Right lobe of liver (tissue), 6 donors: ENCODE data around the gene KRTCAP2. TPM values are rescaled to one million over a fixed set of nuclear protein-coding genes. Genes with fewer than 3 reads are reported as not detected.
A peak's percentile ranks its signal among the peaks of the same experiment; 100 is the strongest.

ENCODE experiments used
- ATAC-seq, 4 donors: fragments of 200-7000 bp; cut with Tn5 transposase; one replicate each; pipeline ENCODE4 v1.9.1; 2020; ENCODE audit warnings: mild to moderate bottlenecking in 4 of 4, moderate library complexity in 4 of 4
- DNase-seq, 3 donors: peaks; one replicate each; pipeline ENCODE4 v3.0.0-alpha.2; 2020
- H3K27ac ChIP-seq, 3 donors: fragments of 200-600 bp; one replicate each; pipeline ENCODE4 v1.8.0; 2022
- H3K27me3 ChIP-seq, 2 donors: fragments of 200-600 bp; one replicate each; pipeline ENCODE4 v1.8.0; 2022
- H3K36me3 ChIP-seq, 4 donors: fragments of 200-600 bp; sonication (generic) in 1 of 4; one replicate each; pipeline versions ENCODE4 v1.5.1 to v1.8.0; 2017 to 2022; ENCODE audit warnings: control low read depth in 1 of 4
- H3K4me1 ChIP-seq, 4 donors: fragments of 200-600 bp; sonication (generic) in 1 of 4; one replicate each; pipeline versions ENCODE4 v1.5.1 to v1.8.0; 2017 to 2022; ENCODE audit warnings: control low read depth in 1 of 4
- H3K4me3 ChIP-seq, 3 donors: fragments of 200-600 bp; one replicate each; pipeline ENCODE4 v1.8.0; 2022
- H3K9me3 ChIP-seq, 4 donors: fragments of 200-600 bp; sonication (generic) in 1 of 4; one replicate each; pipeline versions ENCODE4 v1.5.1 to v1.8.0; 2017 to 2022; ENCODE audit warnings: control low read depth in 1 of 4
- POLR2A ChIP-seq: fragments of 450-650 bp; IDR thresholded peaks from one replicate; pipeline ENCODE4 v1.6.1; 2017; ENCODE audit warnings: antibody characterized with exemption, mild to moderate bottlenecking
- WGBS: methylation state at CpG from one replicate; pipeline ENCODE4 v1.1.6; 2018; ENCODE audit warnings: low coverage, low lambda C conversion rate; ENCODE audit not compliant: insufficient coverage; ENCODE audit errors: missing lambda C conversion rate; 5-methylcytosine and 5-hydroxymethylcytosine counted together
- intact Hi-C, 2 donors: fragments of 100-400 bp; cut with DNase I; formaldehyde crosslinking; loops; one replicate each; pipeline versions ENCODE4 v1.11.2 to v1.14.1; 2022
- total RNA-seq, 6 experiments: library from RNA; depleted of rRNA in 2 of 6; stranded (reverse); fragments of >200 nt in 2 of 6; fragmentation: NEBNext Ultra II Directional in 3 of 6; extraction: Animal tissue kit (Norgen Biotek cat#: 25700) in 3 of 6; gene quantifications; one replicate each; pipeline versions ENCODE4 v1.1.0 to v1.2.4, GENCODE V29; 2016 to 2023
- TF ChIP-seq, protein P1 (sequence below), 4 donors: fragments of 200-600 bp in 3 of 4; fragments of 450-650 bp in 1 of 4; IDR thresholded peaks; one replicate each; pipeline versions ENCODE4 v1.5.1 to v1.8.0; 2016 to 2022; ENCODE audit warnings: antibody characterized with exemption in 4 of 4, mild to moderate bottlenecking in 2 of 4
- donor health status: DM: no; HTN: yes; CAD: no.
- donor health status: DM: no; HTN: no; CAD: no.
- donor health status: DM: no; HTN: no; CAD: no.
- donor health status: DM: no; HTN: yes; CAD: no.
- donor health status: DM: no; HTN: yes; CAD: no.

The KRTCAP2 gene
- total RNA-seq, 6 experiments from 2014 or later = 85.5 to 145 (median 99.9) TPM

DNA sequence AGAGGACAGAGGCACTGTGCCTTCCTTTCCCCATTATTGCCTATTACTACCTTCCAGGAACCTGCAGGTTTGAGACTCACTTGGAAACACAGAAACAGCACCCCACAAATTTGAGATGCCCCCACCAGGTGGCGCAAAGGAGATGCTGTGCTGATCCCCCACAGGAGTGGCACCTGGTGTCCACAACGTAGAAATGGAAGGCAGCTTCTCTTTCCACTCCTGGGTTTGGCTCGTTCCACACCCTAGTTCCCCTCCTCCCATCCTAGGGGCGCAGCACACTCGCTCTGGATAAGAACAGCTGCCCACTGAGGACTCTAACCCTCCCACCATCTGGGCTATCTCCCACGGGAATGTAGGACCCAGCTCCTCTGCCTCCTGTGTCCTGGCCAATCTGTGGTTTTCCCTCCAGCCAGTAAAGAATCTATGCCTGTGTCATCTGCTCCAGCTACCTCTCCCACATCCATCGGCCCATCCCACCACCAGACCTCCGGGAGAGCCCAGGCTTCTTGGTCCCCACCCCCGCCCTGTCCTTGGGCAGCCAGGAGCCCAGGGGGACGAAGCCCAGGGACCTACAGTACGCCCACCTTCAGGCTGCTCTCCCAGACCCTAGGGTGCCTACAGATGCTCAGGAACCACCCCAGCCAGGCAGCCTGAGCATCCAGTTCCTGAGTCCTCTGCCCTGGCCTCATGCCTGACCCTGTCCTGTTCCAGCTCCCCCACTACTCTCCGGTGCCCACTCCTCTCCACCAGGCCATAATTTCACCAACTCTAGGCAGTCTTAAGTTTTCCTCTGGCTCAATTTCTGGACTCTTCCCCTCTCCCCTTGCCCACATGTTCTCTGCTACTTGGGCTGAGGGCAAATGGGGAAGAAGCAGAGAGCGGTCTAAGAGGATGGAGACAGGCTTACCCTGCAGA lies 34.0 kb upstream of the KRTCAP2 start:
- TF ChIP-seq, protein P1, sequence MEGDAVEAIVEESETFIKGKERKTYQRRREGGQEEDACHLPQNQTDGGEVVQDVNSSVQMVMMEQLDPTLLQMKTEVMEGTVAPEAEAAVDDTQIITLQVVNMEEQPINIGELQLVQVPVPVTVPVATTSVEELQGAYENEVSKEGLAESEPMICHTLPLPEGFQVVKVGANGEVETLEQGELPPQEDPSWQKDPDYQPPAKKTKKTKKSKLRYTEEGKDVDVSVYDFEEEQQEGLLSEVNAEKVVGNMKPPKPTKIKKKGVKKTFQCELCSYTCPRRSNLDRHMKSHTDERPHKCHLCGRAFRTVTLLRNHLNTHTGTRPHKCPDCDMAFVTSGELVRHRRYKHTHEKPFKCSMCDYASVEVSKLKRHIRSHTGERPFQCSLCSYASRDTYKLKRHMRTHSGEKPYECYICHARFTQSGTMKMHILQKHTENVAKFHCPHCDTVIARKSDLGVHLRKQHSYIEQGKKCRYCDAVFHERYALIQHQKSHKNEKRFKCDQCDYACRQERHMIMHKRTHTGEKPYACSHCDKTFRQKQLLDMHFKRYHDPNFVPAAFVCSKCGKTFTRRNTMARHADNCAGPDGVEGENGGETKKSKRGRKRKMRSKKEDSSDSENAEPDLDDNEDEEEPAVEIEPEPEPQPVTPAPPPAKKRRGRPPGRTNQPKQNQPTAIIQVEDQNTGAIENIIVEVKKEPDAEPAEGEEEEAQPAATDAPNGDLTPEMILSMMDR (IDR thresholded peaks at IDR 0.05) = peak; percentile 73 to 84 (median 80)
- no peak for TF ChIP-seq POLR2A
- Histone ChIP-seq H3K4me1 (peaks cover 0 to 14% (median 0%) of the 10 kb centered on the region in 4 donors), H3K9me3 (no peaks in the 10 kb centered on the region), H3K27me3 (no peaks in the 10 kb centered on the region), H3K4me3 (no peak overlapping the region), H3K36me3 (no peaks in the 10 kb centered on the region), H3K27ac (peak overlapping the region in 1 of 3 donors; percentile 96)
- ATAC-seq (peak; percentile 58 to 61 (median 60)), DNase-seq (peak; percentile 81)
- intact Hi-C loops = no loop called here
- 30% methylated on average over 9 of the region's 13 CpGs for WGBS

DNA sequence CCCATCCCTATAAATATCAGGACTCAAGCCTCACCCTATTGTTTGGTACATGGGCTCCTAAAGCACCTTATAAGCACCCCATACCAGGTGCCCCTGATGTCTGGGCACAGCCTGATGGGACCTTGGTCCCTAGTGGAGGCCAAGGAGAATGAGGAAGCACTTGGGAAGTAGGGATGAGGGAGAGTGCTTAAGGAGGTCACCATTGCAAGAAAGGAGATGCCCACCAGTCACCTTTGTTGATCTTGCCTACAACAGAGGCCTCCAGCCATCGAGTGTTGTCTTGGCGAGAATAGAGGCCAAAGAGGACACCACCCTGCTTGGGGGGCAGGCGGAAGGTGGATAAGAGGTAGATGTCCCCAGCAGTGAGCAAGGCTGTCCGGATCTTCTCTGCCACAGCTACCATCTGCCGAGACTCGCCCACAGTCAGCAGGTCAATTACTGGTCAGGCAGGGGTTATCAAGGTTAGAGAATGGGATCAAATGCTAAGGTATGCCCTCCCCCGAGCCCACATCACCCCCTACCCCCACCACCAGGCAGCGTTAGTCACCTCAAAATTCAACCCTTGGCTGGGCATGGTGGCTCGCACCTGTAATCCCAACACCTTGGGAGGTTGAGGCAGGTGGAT lies 33.0 kb upstream of the KRTCAP2 start:
- H3K4me3 ChIP-seq = no peak overlapping the region
- TF ChIP-seq POLR2A = no peak
- TF ChIP-seq, protein P1 (IDR thresholded peaks at IDR 0.05) = no peak
- peaks cover 0 to 14% (median 0%) of the 10 kb centered on the region in 4 donors for H3K4me1 ChIP-seq
- H3K36me3 ChIP-seq = no peaks in the 10 kb centered on the region
- H3K9me3 ChIP-seq = no peaks in the 10 kb centered on the region
- no peak overlapping the region for H3K27ac ChIP-seq
- 64% methylated on average over 5 of the region's 9 CpGs for WGBS
- DNase-seq (no peak), ATAC-seq (no peak)
- intact Hi-C loops = no loop called here
- no peaks in the 10 kb centered on the region for H3K27me3 ChIP-seq

DNA sequence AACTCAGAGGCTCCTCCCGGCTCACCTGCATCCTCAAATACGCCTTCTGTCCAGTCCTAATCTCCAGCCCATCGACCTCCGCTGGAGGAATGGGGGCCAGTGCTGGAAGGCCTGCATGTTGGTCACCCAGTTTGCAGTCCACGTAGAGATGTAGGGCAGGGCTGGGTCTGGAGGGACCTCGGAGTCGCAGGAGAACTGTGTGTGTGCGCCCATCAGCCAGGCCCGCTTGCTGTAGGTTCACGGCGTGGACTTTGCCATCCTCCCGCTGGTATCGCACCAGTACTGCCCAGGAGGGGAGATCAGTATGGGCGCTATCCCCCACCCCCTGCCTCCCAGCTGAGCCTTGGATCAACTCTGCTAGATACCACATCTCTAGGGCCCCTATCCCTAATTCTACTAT lies 31.9 kb upstream of the KRTCAP2 start:
- ATAC-seq = no peak
- Histone ChIP-seq H3K27ac (no peak overlapping the region), H3K27me3 (no peaks in the 10 kb centered on the region), H3K4me3 (no peak overlapping the region), H3K4me1 (peaks cover 0 to 12% (median 0%) of the 10 kb centered on the region in 4 donors), H3K9me3 (no peaks in the 10 kb centered on the region), H3K36me3 (no peaks in the 10 kb centered on the region)
- TF ChIP-seq POLR2A = no peak
- TF ChIP-seq, protein P1 (IDR thresholded peaks at IDR 0.05) = no peak
- 70% methylated on average over 6 of the region's 14 CpGs for WGBS
- intact Hi-C loops = no loop called here
- no peak for DNase-seq

DNA sequence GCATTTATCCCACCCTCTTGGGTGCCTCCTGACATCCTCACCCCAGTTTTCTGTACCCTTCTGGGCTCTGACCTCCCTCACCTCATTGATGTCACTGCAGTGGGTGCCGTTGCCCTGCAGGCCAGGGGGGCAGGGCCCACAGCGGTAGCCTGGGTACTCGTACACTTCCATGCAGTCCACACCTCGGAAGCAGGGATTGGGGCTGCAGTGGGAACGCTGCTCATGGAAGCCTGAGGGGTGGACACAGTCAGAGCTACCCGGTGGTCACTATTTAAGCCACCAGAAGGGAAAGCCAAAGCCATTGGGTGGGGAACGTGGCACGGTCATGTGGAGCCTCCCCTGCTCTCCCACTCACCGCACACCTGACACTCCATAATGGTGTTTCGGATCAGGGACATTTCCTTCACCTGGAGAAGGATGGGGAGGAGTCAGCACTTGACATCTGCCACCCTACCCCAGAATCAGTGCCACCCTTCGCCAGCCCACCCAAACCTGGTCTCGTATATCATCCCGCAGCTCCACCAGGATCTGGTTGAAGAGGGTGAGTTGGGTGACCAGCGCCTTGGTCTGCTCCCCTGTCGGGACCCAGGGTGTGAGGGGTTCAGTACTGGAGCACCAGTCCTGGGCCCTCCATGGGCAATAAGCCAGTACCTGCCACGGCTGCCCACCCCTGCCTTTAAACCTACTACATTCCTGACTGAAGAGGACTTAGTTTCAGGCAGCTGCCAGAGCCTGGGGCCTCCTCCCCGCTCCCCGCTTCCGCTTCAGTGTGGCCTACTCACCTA lies 29.8 kb upstream of the KRTCAP2 start:
- no peak overlapping the region for H3K4me3 ChIP-seq
- no peaks in the 10 kb centered on the region for H3K27me3 ChIP-seq
- TF ChIP-seq, protein P1 (IDR thresholded peaks at IDR 0.05) = no peak
- TF ChIP-seq POLR2A = no peak
- DNase-seq (no peak), ATAC-seq (no peak)
- intact Hi-C loops = no loop called here
- H3K9me3 ChIP-seq = no peaks in the 10 kb centered on the region
- no peaks in the 10 kb centered on the region for H3K4me1 ChIP-seq
- WGBS = 85% methylated on average over 13 of the region's 19 CpGs
- no peaks in the 10 kb centered on the region for H3K36me3 ChIP-seq
- H3K27ac ChIP-seq = no peak overlapping the region
